Neural cell (in vitro differentiated cells): Measurements from ENCODE around the gene DHRS9. TPM values are rescaled to one million over a fixed set of nuclear protein-coding genes. Genes with fewer than 3 reads are reported as not detected.

Source experiments
- H2AFZ ChIP-seq: fragments of 200-600, 300-800 bp; sonication (generic), shearing (Covaris generic); 2 replicates; pipeline ENCODE4 v1.6.0; 2014; ENCODE audit warnings: low read depth, mild to moderate bottlenecking, antibody characterized with exemption, low read length, moderate library complexity
- H3F3A ChIP-seq: fragments of 200-600 bp; shearing (Covaris generic); 2 replicates; pipeline ENCODE4 v1.6.1; 2016; ENCODE audit warnings: mild to moderate bottlenecking, moderate library complexity, mixed read lengths, antibody characterized with exemption, low read length; ENCODE audit not compliant: insufficient read depth, poor library complexity, severe bottlenecking
- H3K27ac ChIP-seq: fragments of 200-600, 300-800 bp; sonication (generic), shearing (Covaris generic); 2 replicates; pipeline ENCODE4 v1.5.1; 2014; ENCODE audit warnings: mild to moderate bottlenecking, low read length, moderate library complexity
- H3K27me3 ChIP-seq: fragments of 300-800, 200-600 bp; sonication (generic), shearing (Covaris generic); 2 replicates; pipeline ENCODE4 v1.6.0; 2014; ENCODE audit warnings: mild to moderate bottlenecking, low read depth, low read length, moderate library complexity; ENCODE audit not compliant: insufficient read depth
- H3K36me3 ChIP-seq: fragments of 300-800, 200-600 bp; sonication (generic), shearing (Covaris generic); 2 replicates; pipeline ENCODE4 v1.5.1; 2014; ENCODE audit warnings: mild to moderate bottlenecking, antibody characterized with exemption, low read length, moderate library complexity; ENCODE audit not compliant: insufficient read depth
- H3K4me2 ChIP-seq: fragments of 300-800, 200-600 bp; sonication (generic), shearing (Covaris generic); 2 replicates; pipeline ENCODE4 v1.6.0; 2014; ENCODE audit warnings: mild to moderate bottlenecking, low read length
- H3K4me3 ChIP-seq: fragments of 300-800, 200-600 bp; sonication (generic), shearing (Covaris generic); 2 replicates; pipeline ENCODE4 v1.5.1; 2014; ENCODE audit warnings: mild to moderate bottlenecking, low read length, moderate library complexity
- H3K79me2 ChIP-seq: fragments of 200-600 bp; shearing (Covaris generic); replicated peaks from 2 replicates; pipeline ENCODE4 v1.6.0; 2014; ENCODE audit warnings: mild to moderate bottlenecking, low read length, moderate library complexity; ENCODE audit not compliant: insufficient read depth
- H3K9ac ChIP-seq: fragments of 300-800, 200-600 bp; sonication (generic), shearing (Covaris generic); 2 replicates; pipeline ENCODE4 v1.6.1; 2016; ENCODE audit warnings: mild to moderate bottlenecking, low read length, mixed read lengths
- H3K9me2 ChIP-seq: fragments of 200-600 bp; shearing (Covaris generic); 2 replicates; pipeline ENCODE4 v1.6.1; 2016; ENCODE audit warnings: mild to moderate bottlenecking, low read length, mixed read lengths; ENCODE audit not compliant: insufficient read depth
- H3K9me3 ChIP-seq: fragments of 200-600, 300-800 bp; sonication (generic), shearing (Covaris generic); 2 replicates; pipeline ENCODE4 v1.6.1; 2016; ENCODE audit warnings: mild to moderate bottlenecking, mixed run types, low read length, moderate library complexity, mixed read lengths
- H4K20me1 ChIP-seq: fragments of 200-600 bp; shearing (Covaris generic); 2 replicates; pipeline ENCODE4 v1.6.1; 2016; ENCODE audit warnings: mild to moderate bottlenecking, mixed run types; ENCODE audit not compliant: insufficient read depth
- EP300 ChIP-seq: fragments of 450-650 bp; conservative IDR thresholded peaks from 2 replicates; pipeline ENCODE4 v1.6.1; 2014; ENCODE audit warnings: antibody characterized with exemption, mild to moderate bottlenecking, moderate library complexity; ENCODE audit not compliant: poor library complexity, severe bottlenecking
- EZH2 ChIP-seq: fragments of 200-600, 300-800 bp; shearing (Covaris generic), sonication (generic); IDR thresholded peaks from 2 replicates; pipeline ENCODE4 v1.6.1; 2014; ENCODE audit warnings: antibody characterized with exemption, low read length, borderline replicate concordance, mild to moderate bottlenecking; ENCODE audit not compliant: insufficient read depth, poor library complexity, severe bottlenecking
- MXI1 ChIP-seq: fragments of 450-650 bp; conservative IDR thresholded peaks from 2 replicates; pipeline ENCODE4 v1.6.1; 2014; ENCODE audit warnings: antibody characterized with exemption, mild to moderate bottlenecking; ENCODE audit not compliant: poor library complexity, severe bottlenecking
- POLR2AphosphoS5 ChIP-seq: IDR thresholded peaks from 2 replicates; pipeline ENCODE4 v1.6.1; 2012
- RAD21 ChIP-seq: fragments of 450-650 bp; conservative IDR thresholded peaks from 2 replicates; pipeline ENCODE4 v1.6.1; 2014; ENCODE audit warnings: antibody characterized with exemption, mild to moderate bottlenecking, moderate library complexity
- SMC3 ChIP-seq: fragments of 450-650 bp; conservative IDR thresholded peaks from 2 replicates; pipeline ENCODE4 v1.6.1; 2014; ENCODE audit warnings: antibody characterized with exemption, mild to moderate bottlenecking, moderate library complexity; ENCODE audit not compliant: poor library complexity
- TAF1 ChIP-seq: IDR thresholded peaks from 2 replicates; pipeline ENCODE4 v1.6.1; 2012; ENCODE audit warnings: low read depth
- polyA plus RNA-seq: library from polyadenylated mRNA; depleted of rRNA; stranded (reverse); fragments of >200 nt; gene quantifications from 2 replicates; pipeline ENCODE4 v1.2.3, GENCODE V29; 2014
- TF ChIP-seq, protein P1 (sequence below): IDR thresholded peaks from 2 replicates; pipeline ENCODE4 v1.6.1; 2012; ENCODE audit warnings: borderline replicate concordance
- TF ChIP-seq, protein P2 (sequence below): fragments of 450-650 bp; IDR thresholded peaks from 2 replicates; pipeline ENCODE4 v1.5.1; 2014; ENCODE audit warnings: antibody characterized with exemption, mild to moderate bottlenecking, moderate library complexity; ENCODE audit not compliant: poor library complexity, severe bottlenecking

Gene DHRS9
- polyA plus RNA-seq, 1 donor from 2014 or later: not detected

DNA sequence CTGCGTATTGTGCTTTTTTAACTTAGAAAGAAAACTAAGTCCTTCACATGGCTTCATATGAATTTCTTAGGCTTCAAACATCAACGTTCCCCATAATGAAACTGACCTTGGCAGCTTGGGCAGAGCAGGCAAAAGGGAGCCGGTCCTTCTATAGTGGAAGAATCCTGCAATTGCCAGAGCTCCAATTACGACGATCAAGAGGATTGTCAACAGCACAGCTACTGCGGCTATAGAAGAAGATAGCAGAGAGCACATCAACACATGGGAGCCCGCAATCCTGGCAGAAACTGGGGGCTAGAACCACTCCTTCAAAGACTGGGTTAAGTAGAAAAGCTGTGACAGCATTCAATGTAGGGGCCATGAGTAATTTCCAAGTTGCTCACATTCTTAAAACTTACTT, 69.8 kb downstream of the DHRS9 start:
- no peak overlapping the region for H3K4me3 ChIP-seq
- H2AFZ ChIP-seq: no peak overlapping the region
- TF ChIP-seq POLR2AphosphoS5: no peak

DNA sequence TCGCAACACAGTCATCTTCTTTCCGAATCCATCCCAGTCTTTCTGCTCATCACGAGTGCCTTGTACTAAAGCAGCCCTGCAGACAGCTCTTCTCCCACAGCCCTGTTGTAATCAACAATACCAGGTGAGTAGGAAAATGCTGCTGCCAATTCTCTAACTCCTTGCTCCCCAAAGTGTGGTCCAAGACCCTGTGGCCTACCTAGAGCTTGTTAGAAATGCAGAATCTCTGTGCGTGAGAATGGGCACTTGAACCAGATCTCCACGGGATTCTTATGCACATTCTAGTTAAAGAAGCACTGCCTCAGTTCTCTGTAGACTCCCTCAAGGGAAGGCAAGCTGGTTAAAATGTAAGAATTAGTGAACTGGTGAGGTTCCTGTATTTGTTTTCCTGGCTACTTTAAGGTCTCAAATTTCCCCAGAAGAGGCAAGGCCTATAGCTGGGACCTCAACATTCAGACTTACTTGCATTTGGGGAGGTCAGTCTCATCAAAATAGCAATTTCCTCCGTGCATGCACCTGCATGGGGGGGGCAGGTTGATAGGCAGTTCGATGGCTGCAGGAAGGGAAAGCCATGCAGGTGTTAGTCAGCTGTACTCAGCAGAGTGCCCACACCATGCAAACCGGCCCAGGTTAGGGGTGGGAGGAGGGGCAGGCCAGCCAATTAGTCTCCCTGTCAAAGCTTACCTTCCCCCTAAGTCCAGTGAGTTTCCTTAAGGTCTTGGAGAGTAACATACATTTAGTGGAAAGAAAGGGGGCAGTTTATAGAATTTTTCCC, 70.8 kb downstream of the DHRS9 start:
- Histone ChIP-seq H3K9me2 (no peaks in the 10 kb centered on the region), H3K36me3 (no peaks in the 10 kb centered on the region), H3F3A (no peaks in the 10 kb centered on the region), H3K4me2 (no peak overlapping the region), H3K27ac (no peak overlapping the region), H3K9ac (no peak overlapping the region), H4K20me1 (no peaks in the 10 kb centered on the region), H3K4me3 (no peak overlapping the region), H3K79me2 (no peaks in the 10 kb centered on the region), H2AFZ (no peak overlapping the region), H3K27me3 (no peaks in the 10 kb centered on the region), H3K9me3 (no peaks in the 10 kb centered on the region)
- TF ChIP-seq EZH2 (no peak), SMC3 (no peak), EP300 (no peak), POLR2AphosphoS5 (no peak), RAD21 (no peak), TAF1 (no peak), MXI1 (no peak)
- TF ChIP-seq, protein P1, sequence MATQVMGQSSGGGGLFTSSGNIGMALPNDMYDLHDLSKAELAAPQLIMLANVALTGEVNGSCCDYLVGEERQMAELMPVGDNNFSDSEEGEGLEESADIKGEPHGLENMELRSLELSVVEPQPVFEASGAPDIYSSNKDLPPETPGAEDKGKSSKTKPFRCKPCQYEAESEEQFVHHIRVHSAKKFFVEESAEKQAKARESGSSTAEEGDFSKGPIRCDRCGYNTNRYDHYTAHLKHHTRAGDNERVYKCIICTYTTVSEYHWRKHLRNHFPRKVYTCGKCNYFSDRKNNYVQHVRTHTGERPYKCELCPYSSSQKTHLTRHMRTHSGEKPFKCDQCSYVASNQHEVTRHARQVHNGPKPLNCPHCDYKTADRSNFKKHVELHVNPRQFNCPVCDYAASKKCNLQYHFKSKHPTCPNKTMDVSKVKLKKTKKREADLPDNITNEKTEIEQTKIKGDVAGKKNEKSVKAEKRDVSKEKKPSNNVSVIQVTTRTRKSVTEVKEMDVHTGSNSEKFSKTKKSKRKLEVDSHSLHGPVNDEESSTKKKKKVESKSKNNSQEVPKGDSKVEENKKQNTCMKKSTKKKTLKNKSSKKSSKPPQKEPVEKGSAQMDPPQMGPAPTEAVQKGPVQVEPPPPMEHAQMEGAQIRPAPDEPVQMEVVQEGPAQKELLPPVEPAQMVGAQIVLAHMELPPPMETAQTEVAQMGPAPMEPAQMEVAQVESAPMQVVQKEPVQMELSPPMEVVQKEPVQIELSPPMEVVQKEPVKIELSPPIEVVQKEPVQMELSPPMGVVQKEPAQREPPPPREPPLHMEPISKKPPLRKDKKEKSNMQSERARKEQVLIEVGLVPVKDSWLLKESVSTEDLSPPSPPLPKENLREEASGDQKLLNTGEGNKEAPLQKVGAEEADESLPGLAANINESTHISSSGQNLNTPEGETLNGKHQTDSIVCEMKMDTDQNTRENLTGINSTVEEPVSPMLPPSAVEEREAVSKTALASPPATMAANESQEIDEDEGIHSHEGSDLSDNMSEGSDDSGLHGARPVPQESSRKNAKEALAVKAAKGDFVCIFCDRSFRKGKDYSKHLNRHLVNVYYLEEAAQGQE: no peak

More for the DNA sequence above, 69.8 kb downstream of the DHRS9 start:
- Histone ChIP-seq H3K4me2 (no peak overlapping the region), H3F3A (no peaks in the 10 kb centered on the region), H3K79me2 (no peaks in the 10 kb centered on the region), H3K27me3 (no peaks in the 10 kb centered on the region), H3K9me3 (no peaks in the 10 kb centered on the region), H3K9ac (no peak overlapping the region), H3K27ac (no peak overlapping the region), H3K36me3 (no peaks in the 10 kb centered on the region), H4K20me1 (no peaks in the 10 kb centered on the region), H3K9me2 (no peaks in the 10 kb centered on the region)

GRCh38 chr2:169141713-169142352, 72.5 kb downstream of the DHRS9 start:
- Histone ChIP-seq H3K9me3 (no peaks in the 10 kb centered on the region), H3K9ac (no peak overlapping the region), H3F3A (no peaks in the 10 kb centered on the region), H3K27me3 (no peaks in the 10 kb centered on the region), H3K4me2 (no peak overlapping the region), H3K79me2 (no peaks in the 10 kb centered on the region), H4K20me1 (no peaks in the 10 kb centered on the region), H2AFZ (no peak overlapping the region), H3K9me2 (no peaks in the 10 kb centered on the region), H3K27ac (no peak overlapping the region), H3K36me3 (no peaks in the 10 kb centered on the region), H3K4me3 (no peak overlapping the region)
- TF ChIP-seq, protein P1: no peak
- TF ChIP-seq SMC3 (peak; percentile 32), TAF1 (no peak), MXI1 (no peak), POLR2AphosphoS5 (no peak)
- TF ChIP-seq, protein P2, sequence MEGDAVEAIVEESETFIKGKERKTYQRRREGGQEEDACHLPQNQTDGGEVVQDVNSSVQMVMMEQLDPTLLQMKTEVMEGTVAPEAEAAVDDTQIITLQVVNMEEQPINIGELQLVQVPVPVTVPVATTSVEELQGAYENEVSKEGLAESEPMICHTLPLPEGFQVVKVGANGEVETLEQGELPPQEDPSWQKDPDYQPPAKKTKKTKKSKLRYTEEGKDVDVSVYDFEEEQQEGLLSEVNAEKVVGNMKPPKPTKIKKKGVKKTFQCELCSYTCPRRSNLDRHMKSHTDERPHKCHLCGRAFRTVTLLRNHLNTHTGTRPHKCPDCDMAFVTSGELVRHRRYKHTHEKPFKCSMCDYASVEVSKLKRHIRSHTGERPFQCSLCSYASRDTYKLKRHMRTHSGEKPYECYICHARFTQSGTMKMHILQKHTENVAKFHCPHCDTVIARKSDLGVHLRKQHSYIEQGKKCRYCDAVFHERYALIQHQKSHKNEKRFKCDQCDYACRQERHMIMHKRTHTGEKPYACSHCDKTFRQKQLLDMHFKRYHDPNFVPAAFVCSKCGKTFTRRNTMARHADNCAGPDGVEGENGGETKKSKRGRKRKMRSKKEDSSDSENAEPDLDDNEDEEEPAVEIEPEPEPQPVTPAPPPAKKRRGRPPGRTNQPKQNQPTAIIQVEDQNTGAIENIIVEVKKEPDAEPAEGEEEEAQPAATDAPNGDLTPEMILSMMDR: peak; percentile 44
